HCT116 (cell line): ENCODE results near the gene SPACDR. TPM values are rescaled to one million over a fixed set of nuclear protein-coding genes. Genes with fewer than 3 reads are reported as not detected.

Experiments
- ATAC-seq: fragments of 200-7000 bp; cut with Tn5 transposase; 2 replicates; pipeline ENCODE4 v1.9.1; 2020; ENCODE audit warnings: mild to moderate bottlenecking, moderate library complexity
- BruUV-seq: library from RNA; stranded (reverse); fragments of 400-500 nt; replicated peaks from 2 replicates; lab custom pipeline; 2021; lab: Mats Ljungman, UMichigan
- CTCF ChIA-PET: fragments of 300-600 bp; sonication (Branson Sonifier 250); formaldehyde crosslinking; loops from one replicate; lab custom pipeline; 2021; ENCODE audit warnings: antibody characterized with exemption; lab: Charles Lee
- POLR2A ChIA-PET: fragments of 300-600, 350-600 bp; sonication (Branson Sonifier 250); formaldehyde crosslinking; loops from one replicate; lab custom pipeline; 2021; ENCODE audit warnings: antibody characterized with exemption; lab: Charles Lee
- RAD21 ChIA-PET, 2 experiments: fragments of 300-600 bp; sonication (Branson Sonifier 250); formaldehyde crosslinking; loops; one replicate each; lab custom pipeline; 2023; ENCODE audit warnings: low total read pairs in 2 of 2; ENCODE audit not compliant: uncharacterized antibody in 2 of 2, unreplicated experiment in 2 of 2, low non-redundant PET in 1 of 2; lab: Charles Lee
- DNase-seq: peaks from one replicate; pipeline ENCODE4 v3.0.0-alpha.2; 2010; ENCODE audit warnings: low read depth, low spot score
- H2AFZ ChIP-seq: fragments of 200-600 bp; shearing (Covaris generic), sonication (generic); 2 replicates; pipeline ENCODE4 v1.6.1; 2017; ENCODE audit warnings: low read depth, mixed run types, mixed read lengths, antibody characterized with exemption, low read length; ENCODE audit not compliant: poor library complexity, severe bottlenecking
- H3K27ac ChIP-seq: 2 replicates; pipeline ENCODE4 v1.5.1; 2012; ENCODE audit warnings: low read depth, low read length
- H3K27me3 ChIP-seq: fragments of 200-600 bp; sonication (generic); 2 replicates; pipeline ENCODE4 v1.6.1; 2016; ENCODE audit warnings: mixed run types, low read length, mixed read lengths; ENCODE audit not compliant: insufficient read depth
- H3K36me3 ChIP-seq, 2 experiments: fragments of 200-500 bp in 1 of 2; fragments of 200-600 bp in 1 of 2; sonication (Bioruptor generic) in 1 of 2; sonication (generic) in 1 of 2; 2 replicates each; pipeline versions ENCODE4 v1.5.1 to v1.6.1; 2014 to 2016; ENCODE audit warnings: low read length in 2 of 2, inconsistent platforms in 1 of 2, mixed read lengths in 1 of 2, mixed run types in 1 of 2; ENCODE audit not compliant: insufficient read depth in 2 of 2, control insufficient read depth in 1 of 2
- H3K4me1 ChIP-seq, 2 experiments: fragments of 200-600 bp in 1 of 2; sonication (generic) in 1 of 2; 2 replicates each; pipeline versions ENCODE4 v1.5.1 to v1.6.1; 2012 to 2017; ENCODE audit warnings: low read length in 2 of 2, inconsistent platforms in 1 of 2, mild to moderate bottlenecking in 1 of 2, mixed read lengths in 1 of 2, mixed run types in 1 of 2, moderate library complexity in 1 of 2; ENCODE audit not compliant: insufficient read depth in 2 of 2, control insufficient read depth in 1 of 2
- H3K4me2 ChIP-seq: fragments of 200-600 bp; sonication (generic); 2 replicates; pipeline ENCODE4 v1.6.1; 2017; ENCODE audit warnings: mixed run types, low read length, mixed read lengths
- H3K4me3 ChIP-seq, 2 experiments: fragments of 200-600 bp in 1 of 2; sonication (generic) in 1 of 2; replicated peaks in 1 of 2; 2 replicates each; pipeline ENCODE4 v1.5.1; 2011 to 2016; ENCODE audit warnings: low read length in 2 of 2, control low read depth in 1 of 2, low read depth in 1 of 2, mild to moderate bottlenecking in 1 of 2, mixed read lengths in 1 of 2, mixed run types in 1 of 2
- H3K79me2 ChIP-seq: fragments of 200-600 bp; sonication (generic); 2 replicates; pipeline ENCODE4 v1.6.1; 2017; ENCODE audit warnings: mild to moderate bottlenecking, mixed run types, low read length, moderate library complexity, mixed read lengths; ENCODE audit not compliant: insufficient read depth
- H3K9ac ChIP-seq: fragments of 200-600 bp; sonication (generic); 2 replicates; pipeline ENCODE4 v1.6.1; 2016; ENCODE audit warnings: low read length, mixed read lengths
- H3K9me2 ChIP-seq: fragments of 200-600 bp; sonication (generic), shearing (Covaris generic); 2 replicates; pipeline ENCODE4 v1.6.1; 2017; ENCODE audit warnings: mixed run types, mild to moderate bottlenecking, moderate library complexity; ENCODE audit not compliant: insufficient read depth
- H3K9me3 ChIP-seq, 2 experiments: fragments of 200-500 bp in 1 of 2; fragments of 200-600 bp in 1 of 2; sonication (Bioruptor generic) in 1 of 2; sonication (generic) in 1 of 2; 2 replicates each; pipeline ENCODE4 v1.6.1; 2014 to 2017; ENCODE audit warnings: low read length in 2 of 2, mixed read lengths in 2 of 2, inconsistent platforms in 1 of 2, low read depth in 1 of 2, mild to moderate bottlenecking in 1 of 2, mixed run types in 1 of 2, moderate library complexity in 1 of 2; ENCODE audit not compliant: control insufficient read depth in 1 of 2, insufficient read depth in 1 of 2
- H4K20me1 ChIP-seq: fragments of 200-600 bp; sonication (generic), shearing (Covaris generic); 2 replicates; pipeline ENCODE4 v1.6.1; 2017; ENCODE audit warnings: mixed run types, mild to moderate bottlenecking, moderate library complexity; ENCODE audit not compliant: insufficient read depth
- CBX3 ChIP-seq: IDR thresholded peaks from 2 replicates; pipeline ENCODE4 v1.6.1; 2012; ENCODE audit warnings: low read depth
- CTCF ChIP-seq, 3 experiments: fragments of 200-600 bp in 1 of 3; sonication (generic) in 1 of 3; IDR thresholded peaks in 2 of 3; conservative IDR thresholded peaks in 1 of 3; 2 replicates each; pipeline ENCODE4 v1.5.1; 2012 to 2017; ENCODE audit warnings: low read depth in 2 of 3, low read length in 2 of 3, antibody characterized with exemption in 1 of 3, borderline replicate concordance in 1 of 3, control low read depth in 1 of 3, mild to moderate bottlenecking in 1 of 3, mixed read lengths in 1 of 3, mixed run types in 1 of 3, moderate library complexity in 1 of 3; ENCODE audit not compliant: insufficient read depth in 1 of 3
- EGR1 ChIP-seq: IDR thresholded peaks from 2 replicates; pipeline ENCODE4 v1.6.1; 2012; ENCODE audit warnings: low read depth
- ELF1 ChIP-seq: IDR thresholded peaks from 2 replicates; pipeline ENCODE4 v1.6.1; 2012; ENCODE audit warnings: low read depth, borderline replicate concordance
- EZH2 ChIP-seq: fragments of 200-600 bp; sonication (generic); IDR thresholded peaks from 2 replicates; pipeline ENCODE4 v1.6.1; 2017; ENCODE audit warnings: antibody characterized with exemption, mixed run types
- EZH2phosphoT487 ChIP-seq: fragments of 200-600 bp; IDR thresholded peaks from 2 replicates; pipeline ENCODE4 v1.6.1; 2018; ENCODE audit warnings: antibody characterized with exemption, borderline replicate concordance
- FOSL1 ChIP-seq: IDR thresholded peaks from 2 replicates; pipeline ENCODE4 v1.6.1; 2012; ENCODE audit warnings: low read depth
- JUND ChIP-seq: IDR thresholded peaks from 2 replicates; pipeline ENCODE4 v1.6.1; 2012
- POLR2A ChIP-seq: IDR thresholded peaks from 2 replicates; pipeline ENCODE4 v1.7.0; 2011; ENCODE audit warnings: borderline replicate concordance; ENCODE audit not compliant: insufficient read depth, insufficient read length; ENCODE audit errors: extremely low read depth
- POLR2AphosphoS5 ChIP-seq: IDR thresholded peaks from 2 replicates; pipeline ENCODE4 v1.6.1; 2011; ENCODE audit warnings: mild to moderate bottlenecking, low read depth, low read length, moderate library complexity
- RAD21 ChIP-seq: IDR thresholded peaks from 2 replicates; pipeline ENCODE4 v1.6.1; 2012; ENCODE audit warnings: low read depth, mild to moderate bottlenecking
- REST ChIP-seq: IDR thresholded peaks from 2 replicates; pipeline ENCODE4 v1.6.1; 2012; ENCODE audit warnings: low read depth
- SIN3A ChIP-seq: IDR thresholded peaks from 2 replicates; pipeline ENCODE4 v1.6.1; 2012; ENCODE audit warnings: low read depth
- SP1 ChIP-seq: IDR thresholded peaks from 2 replicates; pipeline ENCODE4 v1.6.1; 2012; ENCODE audit warnings: low read depth
- SRF ChIP-seq: IDR thresholded peaks from 2 replicates; pipeline ENCODE4 v1.6.1; 2012; ENCODE audit warnings: low read depth
- YY1 ChIP-seq: IDR thresholded peaks from 2 replicates; pipeline ENCODE4 v1.6.1; 2011; ENCODE audit warnings: low read length, low read depth, moderate library complexity, mild to moderate bottlenecking; ENCODE audit not compliant: insufficient replicate concordance; ENCODE audit errors: extremely low read depth
- ZBTB33 ChIP-seq: IDR thresholded peaks from 2 replicates; pipeline ENCODE4 v1.6.1; 2011; ENCODE audit warnings: mild to moderate bottlenecking, low read length, moderate library complexity; ENCODE audit not compliant: insufficient replicate concordance; ENCODE audit errors: extremely low read depth
- ZFX ChIP-seq: fragments of 450-650 bp; IDR thresholded peaks from 2 replicates; pipeline ENCODE4 v1.6.1; 2017
- intact Hi-C: fragments of 100-400 bp; cut with micrococcal nuclease; formaldehyde crosslinking; loops from 2 replicates; pipeline ENCODE4 v1.10.0; 2022
- total RNA-seq: library from RNA; stranded (reverse); gene quantifications from one replicate; pipeline ENCODE4 v1.2.1, GENCODE V29; 2021; ENCODE audit not compliant: unreplicated experiment

SPACDR gene
- total RNA-seq, 1 experiment from 2014 or later: 1.7 TPM

GRCh38 chr7:100407285-100408180, 56.5 kb downstream of the SPACDR start:
- peak; percentile 58 for DNase-seq
- POLR2A ChIA-PET: interaction anchor here (1.0 to 1.3 kb wide), 2 partner anchors 21 to 849 kb away, joined by 3 to 7 read pairs; partner anchors contain the start of genes ZCWPW1 and ZNF655
- no TSS peak for BruUV-seq
- no peak overlapping the region for H3K27ac ChIP-seq
- peak overlapping the region; percentile 13; the same call in 1 of the 2 replicates for H3K4me2 ChIP-seq
- no peak overlapping the region for H3K9ac ChIP-seq
- H3K9me2 ChIP-seq: no peaks in the 10 kb centered on the region
- RAD21 ChIA-PET: interaction anchor here (0.6 to 1.3 kb wide), 5 partner anchors 29 to 325 kb away, joined by 3 to 7 read pairs (median 3); no protein-coding TSS in a partner anchor
- H4K20me1 ChIP-seq: no peaks in the 10 kb centered on the region
- intact Hi-C loops: loop anchor here (2.0 to 10.0 kb wide), 2 partner anchors 213 to 275 kb away; no protein-coding TSS in a partner anchor
- H3K27me3 ChIP-seq: peaks cover 10% of the 10 kb centered on the region; the same call in 1 of the 2 replicates
- H3K9me3 ChIP-seq: no peaks in the 10 kb centered on the region
- H3K4me3 ChIP-seq: no peak overlapping the region
- CTCF ChIA-PET: interaction anchor here (0.5 to 1.5 kb wide), 15 partner anchors 8 to 277 kb away, joined by 3 to 9 read pairs (median 4); partner anchors contain the start of gene ZCWPW1
- H3K36me3 ChIP-seq: no peaks in the 10 kb centered on the region
- no peaks in the 10 kb centered on the region for H3K79me2 ChIP-seq
- ATAC-seq: peak; percentile 96
- H3K4me1 ChIP-seq: peaks cover 0 to 6% of the 10 kb centered on the region in 2 experiments; a peak in 1 of 4 replicates
- H2AFZ ChIP-seq: no peak overlapping the region
- TF ChIP-seq YY1: no peak
- TF ChIP-seq EZH2phosphoT487: no peak
- TF ChIP-seq EGR1: no peak
- TF ChIP-seq POLR2A: no peak
- peak; percentile 70 to 76 (median 73) for TF ChIP-seq CTCF (IDR thresholded peaks at IDR 0.05 in 2 of 3, conservative IDR thresholded peaks at IDR 0.05 in 1 of 3; ENCODE audit: borderline replicate concordance in 1 of 3, insufficient read depth in 1 of 3, low read depth in 2 of 3, low read length in 2 of 3)
- TF ChIP-seq CBX3: no peak
- no peak for TF ChIP-seq EZH2
- TF ChIP-seq JUND: peak; percentile 27; the same call in 1 of the 2 replicates
- TF ChIP-seq RAD21: peak; percentile 87
- TF ChIP-seq ZBTB33: no peak
- no peak; the same call in 1 of the 2 replicates for TF ChIP-seq FOSL1
- TF ChIP-seq SP1: no peak
- TF ChIP-seq REST: no peak
- no peak for TF ChIP-seq SIN3A
- no peak for TF ChIP-seq ELF1
- TF ChIP-seq ZFX: no peak
- no peak for TF ChIP-seq POLR2AphosphoS5
- TF ChIP-seq SRF: no peak
